AG09309 (cell line): ENCODE measurements around the gene APCDD1L.
"Not testable (repeated sequence)": the region's sequence is repeated elsewhere in the genome, so short reads cannot be mapped to it uniquely, and the experiment has no call there.

Experiments used
- DNase-seq: peaks from one replicate; pipeline ENCODE4 v3.0.0-alpha.2; 2010; ENCODE audit warnings: low read depth
- H3K4me3 ChIP-seq: 2 replicates; pipeline ENCODE4 v1.5.1; 2011; ENCODE audit warnings: mild to moderate bottlenecking, low read depth, low read length, moderate library complexity; ENCODE audit not compliant: control insufficient read depth
- CTCF ChIP-seq: IDR thresholded peaks from 2 replicates; pipeline ENCODE4 v1.5.1; 2011; ENCODE audit warnings: mild to moderate bottlenecking, low read depth, low read length, inconsistent platforms; ENCODE audit not compliant: insufficient read depth, control insufficient read depth; ENCODE audit errors: missing control alignments

Gene APCDD1L

GRCh38 chr20:58428364-58428763 lies 86.8 kb downstream of the APCDD1L start:
- no peak for TF ChIP-seq CTCF
- H3K4me3 ChIP-seq, result no peak overlapping the region
- DNase-seq, result no peak

- H3K4me3 ChIP-seq, DNase-seq: not testable (repeated sequence)
These were observed 87.6 kb downstream of the APCDD1L start for GRCh38 chr20:58427571-58427970.

GRCh38 chr20:58424218-58424969 lies 90.8 kb downstream of the APCDD1L start:
- no peak for TF ChIP-seq CTCF
- DNase-seq, result no peak
- H3K4me3 ChIP-seq, result no peak overlapping the region

- DNase-seq, result no peak
- H3K4me3 ChIP-seq, result no peak overlapping the region
- no peak for TF ChIP-seq CTCF
These were observed 93.7 kb downstream of the APCDD1L start for GRCh38 chr20:58421497-58421850.

- H3K4me3 ChIP-seq, result no peak overlapping the region
- no peak for TF ChIP-seq CTCF
- DNase-seq, result peak; percentile 14
These were observed 94.3 kb downstream of the APCDD1L start for GRCh38 chr20:58420798-58421496.

- DNase-seq, result no peak
- H3K4me3 ChIP-seq, result no peak overlapping the region
- TF ChIP-seq CTCF, result no peak
These were observed 96.0 kb downstream of the APCDD1L start for GRCh38 chr20:58418949-58419748.

- TF ChIP-seq CTCF, result no peak
- no peak overlapping the region for H3K4me3 ChIP-seq
- no peak for DNase-seq
These were observed 97.8 kb downstream of the APCDD1L start for GRCh38 chr20:58417438-58417837.
